NCI-H1048 (cell line): Measurements from ENCODE around the gene GATAD1.
"Not testable (repeated sequence)": the region's sequence is repeated elsewhere in the genome, so short reads cannot be mapped to it uniquely, and the experiment has no call there.

Source experiments
- DNase-seq: peaks from one replicate; lab custom pipeline; 2025; lab: John Stamatoyannopoulos, UW

The GATAD1 gene

GRCh38 chr7:92436612-92437445, 10.5 kb upstream of the GATAD1 start:
- DNase-seq: no peak

GRCh38 chr7:92437956-92438491, 9.3 kb upstream of the GATAD1 start:
- DNase-seq: no peak

- not testable (repeated sequence) for DNase-seq
Measured at GRCh38 chr7:92442720-92443119, 4.6 kb upstream of the GATAD1 start.

GRCh38 chr7:92446869-92447344, 375 bp upstream of the GATAD1 start:
- DNase-seq: no peak

GRCh38 chr7:92448205-92448747, 994 bp downstream of the GATAD1 start:
- no peak for DNase-seq

GRCh38 chr7:92451645-92452044, 4.4 kb downstream of the GATAD1 start:
- DNase-seq: no peak

- no peak for DNase-seq
Measured at GRCh38 chr7:92456236-92456635, 9.0 kb downstream of the GATAD1 start.

GRCh38 chr7:92460109-92460508, 12.8 kb downstream of the GATAD1 start:
- DNase-seq: no peak

- DNase-seq: no peak
Measured at GRCh38 chr7:92460510-92460909, 13.2 kb downstream of the GATAD1 start.

- DNase-seq: no peak
Measured at GRCh38 chr7:92461027-92462003, 14.0 kb downstream of the GATAD1 start.

- no peak for DNase-seq
Measured at GRCh38 chr7:92462560-92462959, 15.3 kb downstream of the GATAD1 start.

- no peak for DNase-seq
Measured at GRCh38 chr7:92464515-92464914, 17.2 kb downstream of the GATAD1 start.

- DNase-seq: no peak
Measured at GRCh38 chr7:92466682-92467081, 19.4 kb downstream of the GATAD1 start.

GRCh38 chr7:92468589-92468988, 21.3 kb downstream of the GATAD1 start:
- not testable (repeated sequence) for DNase-seq

- DNase-seq: not testable (repeated sequence)
Measured at GRCh38 chr7:92473989-92474388, 26.7 kb downstream of the GATAD1 start.

- DNase-seq: not testable (repeated sequence)
Measured at GRCh38 chr7:92475261-92475770, 28.0 kb downstream of the GATAD1 start.

GRCh38 chr7:92475851-92476590, 28.7 kb downstream of the GATAD1 start:
- not testable (repeated sequence) for DNase-seq

- DNase-seq: not testable (repeated sequence)
Measured at GRCh38 chr7:92477681-92478080, 30.4 kb downstream of the GATAD1 start, which contains the start of gene ERVW-1. TSS of gene ERVW-1 (minus strand) at chr7:92477946. CDS start at chr7:92470381, 7,565 bp downstream.

GRCh38 chr7:92478095-92478494, 30.8 kb downstream of the GATAD1 start:
- no peak for DNase-seq

- no peak for DNase-seq
Measured at GRCh38 chr7:92478711-92479110, 31.4 kb downstream of the GATAD1 start.

- DNase-seq: not testable (repeated sequence)
Measured at GRCh38 chr7:92479146-92479545, 31.9 kb downstream of the GATAD1 start.
